Naive B cell (primary cell): Measurements from ENCODE around the gene PRMT9. TPM values are rescaled to one million over a fixed set of nuclear protein-coding genes. Genes with fewer than 3 reads are reported as not detected.

Experiments
- ATAC-seq, 2 donors: fragments of 150-1000 bp; cut with Tn5 transposase; 2 replicates each; pipeline ENCODE4 v1.10.0; 2021; ENCODE audit warnings: low read depth in 2 of 2, mild to moderate bottlenecking in 2 of 2, moderate library complexity in 2 of 2
- DNase-seq: peaks from one replicate; pipeline ENCODE4 v3.0.0; 2022
- H3K27ac Mint-ChIP-seq, 6 donors: one replicate each; pipeline ENCODE4 v1.8.0; 2020 to 2022; ENCODE audit warnings: mild to moderate bottlenecking in 6 of 6, mixed read lengths in 6 of 6, moderate library complexity in 5 of 6, inconsistent platforms in 2 of 6
- H3K27me3 Mint-ChIP-seq, 3 donors: one replicate each; pipeline ENCODE4 v1.8.0; 2021 to 2022; ENCODE audit warnings: mixed read lengths in 3 of 3, mild to moderate bottlenecking in 1 of 3
- H3K36me3 Mint-ChIP-seq, 2 donors: one replicate each; pipeline ENCODE4 v1.8.0; 2020 to 2022; ENCODE audit warnings: mixed read lengths in 2 of 2, inconsistent platforms in 1 of 2, mild to moderate bottlenecking in 1 of 2
- H3K4me1 Mint-ChIP-seq, 3 donors: one replicate each; pipeline ENCODE4 v1.8.0; 2020 to 2022; ENCODE audit warnings: mixed read lengths in 3 of 3, inconsistent platforms in 1 of 3, mild to moderate bottlenecking in 1 of 3, moderate library complexity in 1 of 3
- H3K4me3 Mint-ChIP-seq, 8 donors: one replicate each; pipeline ENCODE4 v1.8.0; 2020 to 2022; ENCODE audit warnings: mild to moderate bottlenecking in 8 of 8, mixed read lengths in 8 of 8, moderate library complexity in 8 of 8, inconsistent platforms in 2 of 8
- H3K9me3 Mint-ChIP-seq, 7 donors: one replicate each; pipeline ENCODE4 v1.8.0; 2020 to 2022; ENCODE audit warnings: mixed read lengths in 7 of 7, mild to moderate bottlenecking in 5 of 7, inconsistent platforms in 2 of 7, moderate library complexity in 1 of 7
- polyA plus RNA-seq, 6 donors: library from polyadenylated mRNA; unstranded; fragments of 300-500 nt; fragmentation: Illumina TruSeq; gene quantifications; one replicate each; pipeline ENCODE4 v1.2.3, GENCODE V29; 2021; ENCODE audit warnings: low read depth in 6 of 6

The PRMT9 gene
- polyA plus RNA-seq, 6 donors from 2014 or later: 0.55 to 5.7 (median 4.8) TPM

GRCh38 chr4:147707892-147708672 is 24.1 kb upstream of the PRMT9 start:
- peak in 1 of 2 donors; percentile 41 for ATAC-seq
- H3K9me3 Mint-ChIP-seq: no peaks in the 10 kb centered on the region
- H3K27ac Mint-ChIP-seq: no peak overlapping the region
- no peaks in the 10 kb centered on the region for H3K4me1 Mint-ChIP-seq
- H3K27me3 Mint-ChIP-seq: peaks cover 0 to 5% (median under 1%) of the 10 kb centered on the region in 3 donors
- DNase-seq: peak; percentile 7
- H3K4me3 Mint-ChIP-seq: no peak overlapping the region
- no peaks in the 10 kb centered on the region for H3K36me3 Mint-ChIP-seq

DNA sequence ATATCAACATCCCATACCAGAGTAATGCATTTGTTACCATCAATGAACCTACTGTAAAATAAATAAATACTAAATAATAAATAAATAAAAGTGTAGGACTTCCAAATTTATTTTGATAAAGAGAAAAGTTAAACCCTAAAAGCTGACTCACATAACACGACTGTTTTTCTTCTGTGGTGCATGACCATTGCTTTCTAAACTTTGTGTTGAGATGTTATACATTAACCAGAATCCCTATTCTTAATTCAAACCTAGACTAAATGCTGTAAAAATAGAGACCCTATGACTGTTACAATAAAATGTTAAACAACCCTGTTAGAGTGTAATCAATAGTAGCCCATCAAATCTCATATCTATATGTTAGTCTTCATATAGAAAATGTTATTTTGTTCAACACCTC is 20.9 kb upstream of the PRMT9 start:
- no peaks in the 10 kb centered on the region for H3K4me1 Mint-ChIP-seq
- no peak overlapping the region for H3K27ac Mint-ChIP-seq
- peaks cover 0 to 14% (median 5%) of the 10 kb centered on the region in 7 donors for H3K9me3 Mint-ChIP-seq
- H3K27me3 Mint-ChIP-seq: peaks cover 6 to 20% (median 8%) of the 10 kb centered on the region in 3 donors
- no peak for DNase-seq
- H3K4me3 Mint-ChIP-seq: no peak overlapping the region
- no peak for ATAC-seq
- H3K36me3 Mint-ChIP-seq: no peaks in the 10 kb centered on the region

- Mint-ChIP-seq H3K27ac (no peak overlapping the region), H3K4me1 (no peaks in the 10 kb centered on the region), H3K27me3 (peaks cover 33 to 54% (median 44%) of the 10 kb centered on the region in 3 donors), H3K9me3 (peaks cover 0 to 21% (median 10%) of the 10 kb centered on the region in 7 donors), H3K4me3 (no peak overlapping the region), H3K36me3 (no peaks in the 10 kb centered on the region)
- DNase-seq: no peak
- ATAC-seq: no peak
These were observed 12.9 kb upstream of the PRMT9 start for GRCh38 chr4:147696866-147697265.

- Mint-ChIP-seq H3K9me3 (peaks cover 0 to 6% (median 0%) of the 10 kb centered on the region in 7 donors), H3K4me1 (no peaks in the 10 kb centered on the region), H3K36me3 (no peaks in the 10 kb centered on the region), H3K27ac (no peak overlapping the region), H3K4me3 (no peak overlapping the region), H3K27me3 (peaks cover 42 to 58% (median 57%) of the 10 kb centered on the region in 3 donors)
- DNase-seq: no peak
- no peak for ATAC-seq
These were observed 9.3 kb upstream of the PRMT9 start for GRCh38 chr4:147693218-147693617.

GRCh38 chr4:147691820-147692219 is 7.9 kb upstream of the PRMT9 start:
- Mint-ChIP-seq H3K4me3 (no peak overlapping the region), H3K9me3 (no peaks in the 10 kb centered on the region), H3K27me3 (peaks cover 35 to 53% (median 48%) of the 10 kb centered on the region in 3 donors), H3K36me3 (no peaks in the 10 kb centered on the region), H3K27ac (no peak overlapping the region), H3K4me1 (no peaks in the 10 kb centered on the region)
- no peak for DNase-seq
- ATAC-seq: no peak

- Mint-ChIP-seq H3K36me3 (no peaks in the 10 kb centered on the region), H3K4me3 (no peak overlapping the region), H3K27ac (no peak overlapping the region), H3K4me1 (peaks cover 4 to 8% (median 5%) of the 10 kb centered on the region in 3 donors), H3K9me3 (no peaks in the 10 kb centered on the region), H3K27me3 (peaks cover 28 to 52% (median 38%) of the 10 kb centered on the region in 3 donors)
- ATAC-seq (no peak), DNase-seq (no peak)
These were observed 5.1 kb upstream of the PRMT9 start for GRCh38 chr4:147689067-147689466.

- no peaks in the 10 kb centered on the region for H3K9me3 Mint-ChIP-seq
- H3K4me1 Mint-ChIP-seq: peaks cover 22 to 37% (median 27%) of the 10 kb centered on the region in 3 donors
- peaks cover 0 to 18% (median 0%) of the 10 kb centered on the region in 3 donors for H3K27me3 Mint-ChIP-seq
- H3K4me3 Mint-ChIP-seq: peak overlapping the region; percentile 93 to 98 (median 97)
- ATAC-seq (no peak), DNase-seq (peak; percentile 9)
- peak overlapping the region; percentile 94 to 98 (median 98) for H3K27ac Mint-ChIP-seq
- peaks cover 0 to 8% of the 10 kb centered on the region in 2 donors for H3K36me3 Mint-ChIP-seq
These were observed 773 bp downstream of the PRMT9 start for GRCh38 chr4:147683188-147683591.

GRCh38 chr4:147682755-147683154 is 1.2 kb downstream of the PRMT9 start:
- no peaks in the 10 kb centered on the region for H3K9me3 Mint-ChIP-seq
- H3K4me1 Mint-ChIP-seq: peaks cover 22 to 37% (median 27%) of the 10 kb centered on the region in 3 donors

GRCh38 chr4:147678796-147679549 is 5.0 kb downstream of the PRMT9 start:
- Mint-ChIP-seq H3K9me3 (no peaks in the 10 kb centered on the region), H3K4me3 (peak overlapping the region in 1 of 8 donors; percentile 7), H3K27me3 (no peaks in the 10 kb centered on the region), H3K36me3 (peaks cover 0 to 8% of the 10 kb centered on the region in 2 donors), H3K4me1 (peaks cover 13 to 32% (median 23%) of the 10 kb centered on the region in 3 donors), H3K27ac (no peak overlapping the region)
- DNase-seq (no peak), ATAC-seq (no peak)

More at GRCh38 chr4:147682755-147683154, 1.2 kb downstream of the PRMT9 start:
- no peak for ATAC-seq
- peaks cover 0 to 8% of the 10 kb centered on the region in 2 donors for H3K36me3 Mint-ChIP-seq
- H3K27me3 Mint-ChIP-seq: peaks cover 0 to 18% (median 0%) of the 10 kb centered on the region in 3 donors
- DNase-seq: no peak
- H3K4me3 Mint-ChIP-seq: peak overlapping the region; percentile 93 to 98 (median 97)
- H3K27ac Mint-ChIP-seq: peak overlapping the region in 5 of 6 donors; percentile 94 to 98 (median 97)

DNA sequence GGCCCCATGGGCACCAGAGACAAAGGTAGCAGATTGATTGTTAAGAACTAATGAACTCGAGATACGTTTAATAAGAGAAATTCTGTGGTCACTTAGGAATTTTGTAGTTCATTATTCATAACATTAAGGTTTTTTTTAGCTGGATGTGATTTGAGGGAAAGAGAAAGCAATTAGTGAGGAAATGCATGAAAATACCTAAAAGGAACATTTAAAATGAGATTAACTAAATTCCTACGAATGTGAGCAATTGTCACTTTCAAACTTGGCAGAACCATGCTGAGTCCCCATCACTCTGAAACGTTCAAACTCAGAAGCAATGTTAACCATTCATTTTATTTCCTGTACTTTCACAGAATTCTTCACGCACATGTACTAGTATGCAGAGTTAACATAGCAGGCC is 5.9 kb downstream of the PRMT9 start:
- no peak overlapping the region for H3K4me3 Mint-ChIP-seq
- no peak overlapping the region for H3K27ac Mint-ChIP-seq
- DNase-seq (no peak), ATAC-seq (no peak)
- peaks cover 0 to 8% of the 10 kb centered on the region in 2 donors for H3K36me3 Mint-ChIP-seq
- H3K27me3 Mint-ChIP-seq: no peaks in the 10 kb centered on the region
- H3K9me3 Mint-ChIP-seq: no peaks in the 10 kb centered on the region
- peaks cover 7 to 24% (median 20%) of the 10 kb centered on the region in 3 donors for H3K4me1 Mint-ChIP-seq

- ATAC-seq: no peak
- peak overlapping the region in 1 of 6 donors; percentile 56 for H3K27ac Mint-ChIP-seq
- H3K9me3 Mint-ChIP-seq: no peaks in the 10 kb centered on the region
These were observed 9.5 kb downstream of the PRMT9 start for GRCh38 chr4:147674496-147674895.

DNA sequence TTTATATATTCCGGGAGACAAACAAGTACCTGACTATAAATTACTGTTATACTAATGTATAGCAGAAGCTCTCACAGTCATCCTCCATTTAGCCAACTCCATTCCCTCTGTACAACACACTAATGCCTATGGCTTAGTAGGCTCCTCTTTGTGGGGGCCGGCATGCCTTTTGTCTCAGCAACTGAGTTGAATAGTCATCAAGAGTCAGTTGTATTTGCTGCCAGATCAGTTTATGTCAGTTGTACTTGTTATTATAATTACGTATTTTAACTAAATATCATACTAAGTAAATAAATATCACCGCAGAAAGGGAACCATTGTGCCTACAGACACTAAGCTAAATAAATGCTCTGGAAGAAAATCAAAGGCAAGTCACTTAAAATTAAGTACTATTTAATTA is 9.9 kb downstream of the PRMT9 start:
- DNase-seq (no peak), ATAC-seq (no peak)
- no peak overlapping the region for H3K27ac Mint-ChIP-seq
- H3K4me1 Mint-ChIP-seq: peaks cover 0 to 5% (median 2%) of the 10 kb centered on the region in 3 donors
- H3K36me3 Mint-ChIP-seq: peaks cover 0 to 15% of the 10 kb centered on the region in 2 donors
- H3K27me3 Mint-ChIP-seq: no peaks in the 10 kb centered on the region
- no peak overlapping the region for H3K4me3 Mint-ChIP-seq
- H3K9me3 Mint-ChIP-seq: no peaks in the 10 kb centered on the region

More at GRCh38 chr4:147674496-147674895, 9.5 kb downstream of the PRMT9 start:
- H3K27me3 Mint-ChIP-seq: no peaks in the 10 kb centered on the region
- peaks cover 0 to 9% (median 3%) of the 10 kb centered on the region in 3 donors for H3K4me1 Mint-ChIP-seq
- peaks cover 0 to 16% of the 10 kb centered on the region in 2 donors for H3K36me3 Mint-ChIP-seq
- H3K4me3 Mint-ChIP-seq: no peak overlapping the region
- DNase-seq: no peak

DNA sequence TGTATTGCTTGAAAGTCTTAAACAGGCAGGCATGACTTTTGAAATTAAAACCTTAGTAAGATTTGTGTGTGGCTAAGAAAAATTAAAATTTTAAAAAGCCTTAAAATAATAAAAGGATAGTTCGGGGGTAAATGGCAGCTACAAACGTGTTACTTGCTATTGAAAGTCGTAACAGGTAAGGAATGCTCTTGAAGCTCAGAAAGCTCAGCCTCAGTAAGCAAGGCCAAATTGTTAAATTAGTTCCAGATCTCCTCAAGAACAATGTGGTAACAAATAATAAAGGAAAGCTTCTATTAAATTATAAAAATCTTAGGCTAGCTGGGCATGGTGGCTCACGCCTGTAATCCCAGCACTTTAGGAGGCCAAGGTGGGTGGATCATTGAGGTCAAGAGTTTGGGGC is 25.5 kb downstream of the PRMT9 start:
- Mint-ChIP-seq H3K4me1 (no peaks in the 10 kb centered on the region), H3K36me3 (peaks cover 14 to 16% of the 10 kb centered on the region in 2 donors), H3K27me3 (no peaks in the 10 kb centered on the region), H3K9me3 (no peaks in the 10 kb centered on the region), H3K4me3 (no peak overlapping the region), H3K27ac (peak overlapping the region in 2 of 6 donors; percentile 32 to 78)
- ATAC-seq (no peak), DNase-seq (no peak)
